Prostate gland (tissue), 2 donors: ENCODE results near the gene ATP5F1E.

Experiments
- CTCF ChIP-seq, 4 experiments: fragments of 200-600 bp in 2 of 4; fragments of 450-650 bp in 2 of 4; sonication (generic) in 2 of 4; IDR thresholded peaks; 1 replicate in 3 of 4; 2 replicates in 1 of 4; pipeline ENCODE4 v1.5.1; 2016 to 2019; ENCODE audit warnings: antibody characterized with exemption in 4 of 4, mild to moderate bottlenecking in 2 of 4, moderate library complexity in 2 of 4
- POLR2A ChIP-seq: fragments of 450-650 bp; IDR thresholded peaks from one replicate; pipeline ENCODE4 v1.6.1; 2016; ENCODE audit warnings: antibody characterized with exemption, mild to moderate bottlenecking
- POLR2AphosphoS5 ChIP-seq: sonication (generic); formaldehyde crosslinking; IDR thresholded peaks from one replicate; pipeline ENCODE4 v1.6.1; 2017; ENCODE audit warnings: antibody characterized with exemption

- no peak for TF ChIP-seq POLR2A
- no peak for TF ChIP-seq POLR2AphosphoS5
- no peak for TF ChIP-seq CTCF (IDR thresholded peaks at IDR 0.05)
These were observed 12.2 kb upstream of the ATP5F1E start for GRCh38 chr20:59044295-59044694.
